ENCODE data around the gene ABLIM1. TPM values are rescaled to one million over a fixed set of nuclear protein-coding genes. Genes with fewer than 3 reads are reported as not detected.

Gene ABLIM1
- total and polyA plus RNA-seq, 7 experiments from 2014 or later, result 109 to 440 (median 357) TPM

GRCh38 chr10:114547056-114547455 lies 111.0 kb downstream of the ABLIM1 start:
- intact Hi-C loops (cut with micrococcal nuclease), result loop anchor here in 1 of 2 donors (10.0 kb wide), 1 partner anchor 692 kb away; the partner anchor contains the start of genes DCLRE1A and NHLRC2
- H3K27me3 Mint-ChIP-seq, result no peaks in the 10 kb centered on the region
- peaks cover 45 to 76% (median 71%) of the 10 kb centered on the region in 7 donors for H3K4me1 Mint-ChIP-seq
- Histone ChIP-seq H3K27ac (ENCODE audit: low read depth, low read length) (peak overlapping the region; percentile 30), H3K4me1 (ENCODE audit: control insufficient read depth in 2 of 2, insufficient read depth in 2 of 2, low read length in 2 of 2) (peaks cover 46 to 66% of the 10 kb centered on the region in 2 donors), H3K36me3 (ENCODE audit: control insufficient read depth in 2 of 3, insufficient read depth in 3 of 3, low read length in 3 of 3) (no peaks in the 10 kb centered on the region), H3K9me3 (ENCODE audit: control insufficient read depth in 2 of 3, low read length in 3 of 3) (no peaks in the 10 kb centered on the region), H3K4me3 (ENCODE audit: low read length) (no peak overlapping the region), H3K27me3 (ENCODE audit: control insufficient read depth in 2 of 2, insufficient read depth in 2 of 2, low read length in 2 of 2) (no peaks in the 10 kb centered on the region)
- CTCF ChIA-PET, result interaction anchor here (1.2 to 19.4 kb wide), 5 partner anchors 16 to 75 kb away, joined by 3 to 283 read pairs (median 5); no protein-coding TSS in a partner anchor
- H3K4me3 Mint-ChIP-seq, result peak overlapping the region; percentile 53 to 83 (median 74)
- DNase-seq (no peak), ATAC-seq (no peak)
- H3K36me3 Mint-ChIP-seq, result peaks cover 0 to 2% (median 0%) of the 10 kb centered on the region in 5 donors
- H3K27ac Mint-ChIP-seq, result peak overlapping the region in 8 of 9 donors; percentile 25 to 89 (median 75)
- H3K9me3 Mint-ChIP-seq, result peaks cover 0 to 2% (median 0%) of the 10 kb centered on the region in 11 donors
- POLR2A ChIA-PET, result interaction anchor here (3.2 to 16.6 kb wide), 2 partner anchors 23 to 47 kb away, joined by 13 to 355 read pairs; no protein-coding TSS in a partner anchor

- ATAC-seq (no peak), DNase-seq (no peak)
- intact Hi-C loops (cut with micrococcal nuclease), result loop anchor here (2.0 to 10.0 kb wide), 2 partner anchors 275 to 691 kb away; partner anchors contain the start of genes DCLRE1A (in 1 of the 2), FHIP2A (in 1 of the 2) and NHLRC2 (in 1 of the 2)
- H3K27me3 Mint-ChIP-seq, result no peaks in the 10 kb centered on the region
- H3K27ac Mint-ChIP-seq, result peak overlapping the region in 7 of 9 donors; percentile 10 to 98 (median 74)
- ChIA-PET POLR2A (interaction anchor here (0.7 to 16.6 kb wide), 5 partner anchors 13 to 60 kb away, joined by 3 to 355 read pairs (median 70); no protein-coding TSS in a partner anchor), CTCF (interaction anchor here (1.0 to 19.4 kb wide), 4 partner anchors 26 to 240 kb away, joined by 3 to 283 read pairs (median 56); no protein-coding TSS in a partner anchor)
- H3K9me3 Mint-ChIP-seq, result peaks cover 0 to 2% (median 0%) of the 10 kb centered on the region in 11 donors
- peaks cover 56 to 79% of the 10 kb centered on the region in 2 donors for H3K4me1 ChIP-seq (ENCODE audit: control insufficient read depth in 2 of 2, insufficient read depth in 2 of 2, low read length in 2 of 2)
- H3K4me1 Mint-ChIP-seq, result peaks cover 50 to 87% (median 83%) of the 10 kb centered on the region in 7 donors
- no peaks in the 10 kb centered on the region for H3K36me3 ChIP-seq (ENCODE audit: control insufficient read depth in 2 of 3, insufficient read depth in 3 of 3, low read length in 3 of 3)
- H3K27ac ChIP-seq (ENCODE audit: low read depth, low read length), result no peak overlapping the region
- no peaks in the 10 kb centered on the region for H3K27me3 ChIP-seq (ENCODE audit: control insufficient read depth in 2 of 2, insufficient read depth in 2 of 2, low read length in 2 of 2)
- no peak overlapping the region for H3K4me3 ChIP-seq (ENCODE audit: low read length)
- peak overlapping the region in 5 of 10 donors; percentile 32 to 83 (median 45) for H3K4me3 Mint-ChIP-seq
- no peaks in the 10 kb centered on the region for H3K9me3 ChIP-seq (ENCODE audit: control insufficient read depth in 2 of 3, low read length in 3 of 3)
- peaks cover 0 to 2% (median 0%) of the 10 kb centered on the region in 5 donors for H3K36me3 Mint-ChIP-seq
Observed at GRCh38 chr10:114545819-114546218, 112.3 kb downstream of the ABLIM1 start.

GRCh38 chr10:114545071-114545470 lies 113.0 kb downstream of the ABLIM1 start:
- CTCF ChIA-PET, result interaction anchor here (1.0 to 19.4 kb wide), 3 partner anchors 25 to 73 kb away, joined by 3 to 283 read pairs (median 108); no protein-coding TSS in a partner anchor
- no peaks in the 10 kb centered on the region for H3K9me3 ChIP-seq (ENCODE audit: control insufficient read depth in 2 of 3, low read length in 3 of 3)
- Mint-ChIP-seq H3K36me3 (peaks cover 0 to 2% (median 0%) of the 10 kb centered on the region in 5 donors), H3K27me3 (no peaks in the 10 kb centered on the region), H3K9me3 (peaks cover 0 to 2% (median 0%) of the 10 kb centered on the region in 11 donors), H3K4me3 (peak overlapping the region in 8 of 10 donors; percentile 55 to 86 (median 79)), H3K27ac (peak overlapping the region; percentile 25 to 99 (median 98)), H3K4me1 (peaks cover 55 to 90% (median 86%) of the 10 kb centered on the region in 7 donors)
- H3K27me3 ChIP-seq (ENCODE audit: control insufficient read depth in 2 of 2, insufficient read depth in 2 of 2, low read length in 2 of 2), result no peaks in the 10 kb centered on the region
- peak overlapping the region; percentile 94 for H3K27ac ChIP-seq (ENCODE audit: low read depth, low read length)
- POLR2A ChIA-PET, result interaction anchor here (1.4 to 16.6 kb wide), 5 partner anchors 12 to 45 kb away, joined by 5 to 355 read pairs (median 70); no protein-coding TSS in a partner anchor
- no peaks in the 10 kb centered on the region for H3K36me3 ChIP-seq (ENCODE audit: control insufficient read depth in 2 of 3, insufficient read depth in 3 of 3, low read length in 3 of 3)
- intact Hi-C loops (cut with micrococcal nuclease), result loop anchor here (2.0 to 10.0 kb wide), 2 partner anchors 276 to 690 kb away; partner anchors contain the start of genes DCLRE1A (in 1 of the 2), FHIP2A (in 1 of the 2) and NHLRC2 (in 1 of the 2)
- no peak for DNase-seq
- peak overlapping the region; percentile 44 for H3K4me3 ChIP-seq (ENCODE audit: low read length)
- no peak for ATAC-seq
- peaks cover 63 to 82% of the 10 kb centered on the region in 2 donors for H3K4me1 ChIP-seq (ENCODE audit: control insufficient read depth in 2 of 2, insufficient read depth in 2 of 2, low read length in 2 of 2)

- peak overlapping the region; percentile 94 for H3K27ac ChIP-seq (ENCODE audit: low read depth, low read length)
- intact Hi-C loops (cut with micrococcal nuclease), result loop anchor here (1.0 to 10.0 kb wide), 9 partner anchors 31 to 692 kb away; partner anchors contain the start of genes DCLRE1A (in 2 of the 2), NHLRC2 (in 2 of the 2), TRUB1 (in 2 of the 2) and CCDC186 (in 1 of the 2)
Observed at GRCh38 chr10:114544045-114544659, 113.9 kb downstream of the ABLIM1 start.

DNA sequence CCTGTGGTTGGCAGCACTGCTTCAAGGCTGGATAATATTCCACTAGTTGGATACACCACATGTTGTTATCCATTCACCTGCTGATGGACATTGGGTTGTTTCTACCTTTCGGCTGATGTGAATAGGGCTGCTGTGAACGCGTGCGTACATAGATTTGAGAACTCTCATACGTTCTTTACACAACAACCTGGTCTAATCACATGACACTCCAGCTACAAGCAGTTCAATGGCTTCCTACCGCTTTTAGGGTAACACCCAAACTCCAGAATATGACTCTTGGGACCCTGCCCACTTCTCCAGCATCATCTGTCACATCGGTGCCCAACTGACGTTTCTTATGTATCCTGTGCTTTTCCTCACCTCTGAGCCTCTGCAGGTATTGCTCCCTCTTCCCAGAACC lies 114.6 kb downstream of the ABLIM1 start:
- Mint-ChIP-seq H3K9me3 (peaks cover 0 to 2% (median 0%) of the 10 kb centered on the region in 11 donors), H3K4me1 (peaks cover 66 to 100% (median 92%) of the 10 kb centered on the region in 7 donors), H3K27ac (peak overlapping the region; percentile 94 to 99 (median 99)), H3K4me3 (peak overlapping the region; percentile 71 to 90 (median 84)), H3K36me3 (peaks cover 0 to 2% (median 0%) of the 10 kb centered on the region in 5 donors), H3K27me3 (no peaks in the 10 kb centered on the region)
- Histone ChIP-seq H3K36me3 (ENCODE audit: control insufficient read depth in 2 of 3, insufficient read depth in 3 of 3, low read length in 3 of 3) (no peaks in the 10 kb centered on the region), H3K4me3 (ENCODE audit: low read length) (peak overlapping the region; percentile 44), H3K27ac (ENCODE audit: low read depth, low read length) (peak overlapping the region; percentile 94), H3K27me3 (ENCODE audit: control insufficient read depth in 2 of 2, insufficient read depth in 2 of 2, low read length in 2 of 2) (no peaks in the 10 kb centered on the region), H3K9me3 (ENCODE audit: control insufficient read depth in 2 of 3, low read length in 3 of 3) (no peaks in the 10 kb centered on the region), H3K4me1 (ENCODE audit: control insufficient read depth in 2 of 2, insufficient read depth in 2 of 2, low read length in 2 of 2) (peaks cover 77 to 94% of the 10 kb centered on the region in 2 donors)
- DNase-seq, result peak in 2 of 9 donors; percentile 34 to 42
- intact Hi-C loops (cut with micrococcal nuclease), result loop anchor here (5.0 to 10.0 kb wide), 6 partner anchors 241 to 691 kb away; partner anchors contain the start of genes DCLRE1A (in 2 of the 2), NHLRC2 (in 2 of the 2), TRUB1 (in 2 of the 2) and CCDC186 (in 1 of the 2)
- POLR2A ChIA-PET, result interaction anchor here (0.8 to 16.6 kb wide), 6 partner anchors 11 to 52 kb away, joined by 3 to 355 read pairs (median 40); no protein-coding TSS in a partner anchor
- CTCF ChIA-PET, result interaction anchor here (1.2 to 19.4 kb wide), 4 partner anchors 13 to 72 kb away, joined by 5 to 283 read pairs (median 7); no protein-coding TSS in a partner anchor
- no peak for ATAC-seq

More at GRCh38 chr10:114544045-114544659, 113.9 kb downstream of the ABLIM1 start:
- Mint-ChIP-seq H3K36me3 (peaks cover 0 to 2% (median 0%) of the 10 kb centered on the region in 5 donors), H3K27ac (peak overlapping the region; percentile 94 to 99 (median 99)), H3K4me1 (peaks cover 60 to 99% (median 91%) of the 10 kb centered on the region in 7 donors), H3K27me3 (no peaks in the 10 kb centered on the region), H3K9me3 (peaks cover 0 to 2% (median 0%) of the 10 kb centered on the region in 11 donors), H3K4me3 (peak overlapping the region; percentile 71 to 90 (median 84))
- ChIA-PET CTCF (interaction anchor here (0.7 to 19.4 kb wide), 5 partner anchors 14 to 402 kb away, joined by 3 to 283 read pairs (median 5); no protein-coding TSS in a partner anchor), POLR2A (interaction anchor here (0.9 to 16.6 kb wide), 9 partner anchors 12 to 278 kb away, joined by 3 to 355 read pairs (median 6); partner anchors contain the start of gene FHIP2A)
- H3K4me3 ChIP-seq (ENCODE audit: low read length), result peak overlapping the region; percentile 44
- H3K4me1 ChIP-seq (ENCODE audit: control insufficient read depth in 2 of 2, insufficient read depth in 2 of 2, low read length in 2 of 2), result peaks cover 72 to 92% of the 10 kb centered on the region in 2 donors
- ATAC-seq (peak; percentile 46), DNase-seq (peak in 8 of 9 donors; percentile 68 to 87 (median 82))
- H3K9me3 ChIP-seq (ENCODE audit: control insufficient read depth in 2 of 3, low read length in 3 of 3), result no peaks in the 10 kb centered on the region
- H3K36me3 ChIP-seq (ENCODE audit: control insufficient read depth in 2 of 3, insufficient read depth in 3 of 3, low read length in 3 of 3), result no peaks in the 10 kb centered on the region
- no peaks in the 10 kb centered on the region for H3K27me3 ChIP-seq (ENCODE audit: control insufficient read depth in 2 of 2, insufficient read depth in 2 of 2, low read length in 2 of 2)
